Suprapubic skin (tissue), 4 donors: ENCODE results near the gene PDCD4. TPM values are rescaled to one million over a fixed set of nuclear protein-coding genes. Genes with fewer than 3 reads are reported as not detected.

ENCODE experiments used
- DNase-seq, 2 donors: peaks; one replicate each; pipeline ENCODE4 v3.0.0-alpha.2; 2019; ENCODE audit warnings: low spot score in 2 of 2
- H3K27ac ChIP-seq: fragments of 200-600 bp; sonication (generic); one replicate; pipeline ENCODE4 v1.5.1; 2019
- H3K27me3 ChIP-seq: fragments of 200-600 bp; sonication (generic); one replicate; pipeline ENCODE4 v1.5.1; 2019
- H3K36me3 ChIP-seq: fragments of 200-600 bp; sonication (generic); one replicate; pipeline ENCODE4 v1.5.1; 2019
- H3K4me1 ChIP-seq: fragments of 200-600 bp; sonication (generic); one replicate; pipeline ENCODE4 v1.5.1; 2019
- H3K4me3 ChIP-seq: fragments of 200-600 bp; sonication (generic); one replicate; pipeline ENCODE4 v1.5.1; 2019; ENCODE audit warnings: mild to moderate bottlenecking
- H3K9me3 ChIP-seq: fragments of 200-600 bp; sonication (generic); one replicate; pipeline ENCODE4 v1.5.1; 2019
- EP300 ChIP-seq: sonication (generic); formaldehyde crosslinking; IDR thresholded peaks from one replicate; pipeline ENCODE4 v1.6.1; 2017; ENCODE audit warnings: antibody characterized with exemption
- POLR2A ChIP-seq, 2 donors: fragments of 450-650 bp; IDR thresholded peaks; one replicate each; pipeline ENCODE4 v1.6.1; 2017; ENCODE audit warnings: antibody characterized with exemption in 2 of 2, mild to moderate bottlenecking in 2 of 2, moderate library complexity in 2 of 2
- POLR2AphosphoS5 ChIP-seq, 3 donors: sonication (generic); formaldehyde crosslinking; IDR thresholded peaks; one replicate each; pipeline ENCODE4 v1.6.1; 2017; ENCODE audit warnings: antibody characterized with exemption in 3 of 3
- WGBS: methylation state at CpG from one replicate; pipeline ENCODE4 v1.1.5; 2018; 5-methylcytosine and 5-hydroxymethylcytosine counted together
- total RNA-seq, 4 donors: library from RNA; depleted of rRNA; stranded (reverse); fragments of >200 nt; gene quantifications; one replicate each; pipeline ENCODE4 v1.1.0, GENCODE V29; 2016
- TF ChIP-seq, protein P1 (sequence below), 2 donors: fragments of 200-600 bp in 1 of 2; fragments of 450-650 bp in 1 of 2; sonication (generic) in 1 of 2; IDR thresholded peaks; one replicate each; pipeline ENCODE4 v1.5.1; 2016 to 2019; ENCODE audit warnings: antibody characterized with exemption in 2 of 2, mild to moderate bottlenecking in 1 of 2, moderate library complexity in 1 of 2

The PDCD4 gene
- total RNA-seq, 4 donors from 2014 or later: 243 to 594 (median 293) TPM

GRCh38 chr10:110867807-110868465 is 3.8 kb upstream of the PDCD4 start:
- H3K36me3 ChIP-seq: no peaks in the 10 kb centered on the region
- 58% methylated on average over 4 of the region's 4 CpGs for WGBS
- no peak for DNase-seq
- H3K27ac ChIP-seq: peak overlapping the region; percentile 61
- H3K4me3 ChIP-seq: no peak overlapping the region
- no peaks in the 10 kb centered on the region for H3K9me3 ChIP-seq
- no peaks in the 10 kb centered on the region for H3K27me3 ChIP-seq
- TF ChIP-seq EP300 (no peak), POLR2A (IDR thresholded peaks at IDR 0.05) (no peak), POLR2AphosphoS5 (IDR thresholded peaks at IDR 0.05) (no peak)
- TF ChIP-seq, protein P1, sequence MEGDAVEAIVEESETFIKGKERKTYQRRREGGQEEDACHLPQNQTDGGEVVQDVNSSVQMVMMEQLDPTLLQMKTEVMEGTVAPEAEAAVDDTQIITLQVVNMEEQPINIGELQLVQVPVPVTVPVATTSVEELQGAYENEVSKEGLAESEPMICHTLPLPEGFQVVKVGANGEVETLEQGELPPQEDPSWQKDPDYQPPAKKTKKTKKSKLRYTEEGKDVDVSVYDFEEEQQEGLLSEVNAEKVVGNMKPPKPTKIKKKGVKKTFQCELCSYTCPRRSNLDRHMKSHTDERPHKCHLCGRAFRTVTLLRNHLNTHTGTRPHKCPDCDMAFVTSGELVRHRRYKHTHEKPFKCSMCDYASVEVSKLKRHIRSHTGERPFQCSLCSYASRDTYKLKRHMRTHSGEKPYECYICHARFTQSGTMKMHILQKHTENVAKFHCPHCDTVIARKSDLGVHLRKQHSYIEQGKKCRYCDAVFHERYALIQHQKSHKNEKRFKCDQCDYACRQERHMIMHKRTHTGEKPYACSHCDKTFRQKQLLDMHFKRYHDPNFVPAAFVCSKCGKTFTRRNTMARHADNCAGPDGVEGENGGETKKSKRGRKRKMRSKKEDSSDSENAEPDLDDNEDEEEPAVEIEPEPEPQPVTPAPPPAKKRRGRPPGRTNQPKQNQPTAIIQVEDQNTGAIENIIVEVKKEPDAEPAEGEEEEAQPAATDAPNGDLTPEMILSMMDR (IDR thresholded peaks at IDR 0.05): no peak
- peaks cover 75% of the 10 kb centered on the region for H3K4me1 ChIP-seq

DNA sequence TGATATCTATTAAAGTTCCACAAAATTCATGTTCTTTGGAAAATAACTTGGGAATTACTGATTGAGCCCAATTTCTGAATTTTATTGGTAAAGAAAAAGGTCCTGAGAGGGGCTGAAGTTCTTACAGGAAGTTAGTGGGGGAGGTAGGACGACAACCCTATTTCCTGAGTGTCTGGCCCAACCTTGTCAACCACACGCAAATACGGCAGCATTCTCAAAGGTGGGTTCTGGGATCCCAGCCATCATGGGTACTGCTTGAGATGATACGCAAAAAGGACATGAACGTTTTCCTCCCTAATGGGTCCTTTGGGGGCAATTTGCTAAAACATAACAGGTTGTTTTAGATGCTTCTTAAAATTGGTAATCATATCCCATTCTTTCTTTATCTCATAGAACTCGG is 2.7 kb upstream of the PDCD4 start:
- 84% methylated on average over 6 of the region's 6 CpGs for WGBS

DNA sequence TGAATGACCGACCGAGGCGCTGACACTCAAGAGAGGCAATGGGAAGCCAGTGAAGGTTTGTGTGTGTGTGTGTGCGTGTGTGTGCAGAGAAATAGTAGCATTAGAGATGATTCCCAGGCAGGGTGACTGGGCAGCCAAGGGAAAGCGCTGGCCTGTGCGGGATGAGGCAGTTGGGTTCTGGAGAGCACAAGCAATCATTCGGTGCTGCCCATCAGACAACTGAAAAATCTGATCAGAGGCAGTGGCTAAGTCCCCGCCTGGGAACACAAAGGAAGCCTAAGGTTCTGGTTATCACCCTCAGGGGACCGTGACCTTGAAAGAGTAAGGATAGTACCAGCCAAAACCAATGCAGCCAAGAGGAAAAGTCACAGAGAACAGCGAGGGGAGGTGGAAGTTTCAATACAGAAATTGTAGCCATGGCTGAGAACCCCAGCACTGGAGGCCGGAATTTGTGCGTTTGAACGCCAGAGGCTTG is 868 bp upstream of the PDCD4 start:
- Histone ChIP-seq H3K36me3 (no peaks in the 10 kb centered on the region), H3K4me1 (peaks cover 59% of the 10 kb centered on the region), H3K27me3 (no peaks in the 10 kb centered on the region), H3K4me3 (peak overlapping the region; percentile 87), H3K27ac (peak overlapping the region; percentile 98), H3K9me3 (no peaks in the 10 kb centered on the region)
- TF ChIP-seq, protein P1 (IDR thresholded peaks at IDR 0.05): no peak
- TF ChIP-seq POLR2AphosphoS5 (IDR thresholded peaks at IDR 0.05): no peak
- no peak for TF ChIP-seq POLR2A (IDR thresholded peaks at IDR 0.05)
- TF ChIP-seq EP300: no peak
- 38% methylated on average over 13 of the region's 13 CpGs for WGBS
- DNase-seq: no peak

More for the DNA sequence above, 2.7 kb upstream of the PDCD4 start:
- Histone ChIP-seq H3K4me1 (peaks cover 64% of the 10 kb centered on the region), H3K27me3 (no peaks in the 10 kb centered on the region), H3K9me3 (no peaks in the 10 kb centered on the region), H3K27ac (no peak overlapping the region), H3K4me3 (no peak overlapping the region), H3K36me3 (no peaks in the 10 kb centered on the region)
- DNase-seq: no peak
- TF ChIP-seq EP300: no peak
- TF ChIP-seq, protein P1 (IDR thresholded peaks at IDR 0.05): no peak
- no peak for TF ChIP-seq POLR2A (IDR thresholded peaks at IDR 0.05)
- no peak for TF ChIP-seq POLR2AphosphoS5 (IDR thresholded peaks at IDR 0.05)

- no peaks in the 10 kb centered on the region for H3K27me3 ChIP-seq
- under 1% methylated on average over 43 of the region's 70 CpGs for WGBS
- H3K4me1 ChIP-seq: peaks cover 55% of the 10 kb centered on the region
- DNase-seq: peak; percentile 88
- H3K9me3 ChIP-seq: no peaks in the 10 kb centered on the region
- H3K27ac ChIP-seq: peak overlapping the region; percentile 98
- peak overlapping the region; percentile 87 for H3K4me3 ChIP-seq
- TF ChIP-seq POLR2AphosphoS5 (IDR thresholded peaks at IDR 0.05) (peak in 1 of 3 donors; percentile 48), POLR2A (IDR thresholded peaks at IDR 0.05) (peak; percentile 40 to 43), EP300 (no peak)
- TF ChIP-seq, protein P1 (IDR thresholded peaks at IDR 0.05): no peak
- H3K36me3 ChIP-seq: peaks cover 3% of the 10 kb centered on the region
Observed at GRCh38 chr10:110872145-110872983, 636 bp downstream of the PDCD4 start.
